Keratinocyte (primary cell): ENCODE data around the gene UXS1. TPM values are rescaled to one million over a fixed set of nuclear protein-coding genes. Genes with fewer than 3 reads are reported as not detected.

Experiments
- DNase-seq: peaks from one replicate; pipeline ENCODE4 v3.0.0-alpha.2; 2011; ENCODE audit warnings: low read depth, missing footprints, low spot score
- FAIRE-seq: peaks from 2 replicates; lab custom pipeline; 2011; peaks lifted over from hg19 to GRCh38; lab: Jason Lieb, UNC
- H2AFZ ChIP-seq: 2 replicates; pipeline ENCODE4 v1.6.0; 2012; ENCODE audit warnings: low read length, control low read depth, inconsistent platforms; ENCODE audit not compliant: control insufficient read depth
- H3K27ac ChIP-seq: 2 replicates; pipeline ENCODE4 v1.5.1; 2011; ENCODE audit warnings: low read length; ENCODE audit not compliant: control insufficient read depth, insufficient read depth
- H3K27me3 ChIP-seq: 3 replicates; pipeline ENCODE4 v1.6.0; 2011; ENCODE audit warnings: low read length; ENCODE audit not compliant: control insufficient read depth, insufficient read depth; ENCODE audit errors: extremely low read depth
- H3K36me3 ChIP-seq, 2 experiments: 2 replicates in 1 of 2; 3 replicates in 1 of 2; pipeline ENCODE4 v1.5.1; 2011; ENCODE audit warnings: low read length in 2 of 2, mild to moderate bottlenecking in 1 of 2; ENCODE audit not compliant: control insufficient read depth in 2 of 2, insufficient read depth in 2 of 2; ENCODE audit errors: extremely low read depth in 1 of 2
- H3K4me1 ChIP-seq: 3 replicates; pipeline ENCODE4 v1.5.1; 2011; ENCODE audit warnings: low read length; ENCODE audit not compliant: control insufficient read depth, insufficient read depth; ENCODE audit errors: extremely low read depth
- H3K4me2 ChIP-seq: 3 replicates; pipeline ENCODE4 v1.6.0; 2011; ENCODE audit warnings: low read depth, low read length; ENCODE audit not compliant: control insufficient read depth, insufficient read depth; ENCODE audit errors: extremely low read depth
- H3K4me3 ChIP-seq, 3 experiments: fragments of 200-600 bp in 1 of 3; sonication (generic) in 1 of 3; 2 replicates in 2 of 3; 3 replicates in 1 of 3; pipeline ENCODE4 v1.5.1; 2011 to 2016; ENCODE audit warnings: low read length in 3 of 3, mild to moderate bottlenecking in 3 of 3, control low read depth in 2 of 3, inconsistent platforms in 1 of 3, low read depth in 1 of 3, mixed read lengths in 1 of 3, mixed run types in 1 of 3, moderate library complexity in 1 of 3; ENCODE audit not compliant: control insufficient read depth in 2 of 3, insufficient read depth in 2 of 3; ENCODE audit errors: extremely low read depth in 1 of 3
- H3K79me2 ChIP-seq: 2 replicates; pipeline ENCODE4 v1.6.0; 2012; ENCODE audit warnings: low read length; ENCODE audit not compliant: control insufficient read depth, insufficient read depth
- H3K9ac ChIP-seq: 3 replicates; pipeline ENCODE4 v1.6.0; 2011; ENCODE audit warnings: low read length; ENCODE audit not compliant: control insufficient read depth, insufficient read depth; ENCODE audit errors: extremely low read depth
- H3K9me1 ChIP-seq: 3 replicates; pipeline ENCODE4 v1.6.0; 2011; ENCODE audit warnings: low read length; ENCODE audit not compliant: control insufficient read depth, insufficient read depth; ENCODE audit errors: extremely low read depth
- H3K9me3 ChIP-seq: 2 replicates; pipeline ENCODE4 v1.5.1; 2012; ENCODE audit warnings: low read depth, low read length; ENCODE audit not compliant: control insufficient read depth
- H4K20me1 ChIP-seq: 3 replicates; pipeline ENCODE4 v1.6.0; 2011; ENCODE audit warnings: low read length; ENCODE audit not compliant: control insufficient read depth, insufficient read depth; ENCODE audit errors: extremely low read depth
- EZH2 ChIP-seq: IDR thresholded peaks from one replicate; pipeline ENCODE4 v1.6.1; 2012; ENCODE audit warnings: inconsistent platforms, mild to moderate bottlenecking, low read length, moderate library complexity
- dilution Hi-C: fragments of 300-500 bp; cut with MboI; formaldehyde crosslinking; loops from one replicate; pipeline ENCODE4 v1.7.0; 2020; ENCODE audit warnings: low sequenced_read_pairs; ENCODE audit not compliant: extremely low pct_ligation_motif_present
- polyA plus RNA-seq, 5 experiments: library from polyadenylated mRNA; depleted of rRNA in 3 of 5; stranded (reverse) in 3 of 5; stranded (forward) in 1 of 5; unstranded in 1 of 5; fragments of >200 nt; gene quantifications; 1 replicate in 1 of 5; 2 replicates in 3 of 5; 3 replicates in 1 of 5; pipeline versions ENCODE4 v1.2.1 to v1.2.3, GENCODE V29; 2011 to 2012; ENCODE audit warnings: missing spikeins in 2 of 5, low read depth in 1 of 5, low replicate concordance in 1 of 5
- TF ChIP-seq, protein P1 (sequence below), 3 experiments: IDR thresholded peaks in 1 of 3; conservative IDR thresholded peaks in 1 of 3; optimal IDR thresholded peaks in 1 of 3; 2 replicates in 2 of 3; 3 replicates in 1 of 3; pipeline versions ENCODE3 to v1.5.1; 2011; ENCODE audit warnings: low read length in 3 of 3, mild to moderate bottlenecking in 3 of 3, moderate library complexity in 2 of 3, control low read depth in 1 of 3, inconsistent platforms in 1 of 3; ENCODE audit not compliant: insufficient read depth in 2 of 3; ENCODE audit errors: extremely low read depth in 1 of 3

The UXS1 gene
- polyA plus RNA-seq, 1 donor (not counting 4 experiments of a cell fraction or from before 2014, with no cell fraction given), result 43.5 TPM

DNA sequence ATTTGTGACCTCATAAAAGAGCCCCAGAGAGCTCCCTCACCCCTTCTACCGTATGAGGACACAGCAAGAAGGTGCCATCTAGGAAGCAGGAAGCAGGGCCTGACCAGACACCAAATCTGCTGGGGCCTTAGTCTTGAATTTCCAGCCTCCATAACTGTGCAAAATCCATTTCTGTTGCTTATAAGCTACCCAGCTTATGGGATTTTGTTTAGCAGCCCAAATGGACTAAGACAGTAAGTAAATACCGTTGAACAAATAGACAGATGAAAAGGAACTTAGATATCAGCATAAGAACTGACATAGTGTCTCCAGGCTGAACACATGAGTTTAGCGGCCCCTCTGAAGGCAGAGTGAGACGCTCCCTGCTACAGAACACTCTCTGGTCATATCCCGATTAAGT lies 130.9 kb downstream of the UXS1 start:
- no peaks in the 10 kb centered on the region for H3K4me1 ChIP-seq
- H3K9me3 ChIP-seq, result no peaks in the 10 kb centered on the region
- H4K20me1 ChIP-seq, result no peaks in the 10 kb centered on the region
- H3K36me3 ChIP-seq, result no peaks in the 10 kb centered on the region
- FAIRE-seq (no peak), DNase-seq (no peak)
- TF ChIP-seq, protein P1, sequence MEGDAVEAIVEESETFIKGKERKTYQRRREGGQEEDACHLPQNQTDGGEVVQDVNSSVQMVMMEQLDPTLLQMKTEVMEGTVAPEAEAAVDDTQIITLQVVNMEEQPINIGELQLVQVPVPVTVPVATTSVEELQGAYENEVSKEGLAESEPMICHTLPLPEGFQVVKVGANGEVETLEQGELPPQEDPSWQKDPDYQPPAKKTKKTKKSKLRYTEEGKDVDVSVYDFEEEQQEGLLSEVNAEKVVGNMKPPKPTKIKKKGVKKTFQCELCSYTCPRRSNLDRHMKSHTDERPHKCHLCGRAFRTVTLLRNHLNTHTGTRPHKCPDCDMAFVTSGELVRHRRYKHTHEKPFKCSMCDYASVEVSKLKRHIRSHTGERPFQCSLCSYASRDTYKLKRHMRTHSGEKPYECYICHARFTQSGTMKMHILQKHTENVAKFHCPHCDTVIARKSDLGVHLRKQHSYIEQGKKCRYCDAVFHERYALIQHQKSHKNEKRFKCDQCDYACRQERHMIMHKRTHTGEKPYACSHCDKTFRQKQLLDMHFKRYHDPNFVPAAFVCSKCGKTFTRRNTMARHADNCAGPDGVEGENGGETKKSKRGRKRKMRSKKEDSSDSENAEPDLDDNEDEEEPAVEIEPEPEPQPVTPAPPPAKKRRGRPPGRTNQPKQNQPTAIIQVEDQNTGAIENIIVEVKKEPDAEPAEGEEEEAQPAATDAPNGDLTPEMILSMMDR (optimal IDR thresholded peaks at IDR 0.05 in 1 of 3, IDR thresholded peaks at IDR 0.05 in 1 of 3, conservative IDR thresholded peaks at IDR 0.05 in 1 of 3; ENCODE audit: extremely low read depth in 1 of 3, insufficient read depth in 2 of 3, low read length in 3 of 3), result no peak
- TF ChIP-seq EZH2, result no peak
- no peak overlapping the region for H2AFZ ChIP-seq
- H3K79me2 ChIP-seq, result no peaks in the 10 kb centered on the region
- H3K9ac ChIP-seq, result no peak overlapping the region
- H3K27ac ChIP-seq, result no peak overlapping the region
- dilution Hi-C loops, result no loop called here
- H3K4me3 ChIP-seq, result no peak overlapping the region
- no peaks in the 10 kb centered on the region for H3K9me1 ChIP-seq
- peaks cover 26% of the 10 kb centered on the region for H3K27me3 ChIP-seq
- no peak overlapping the region for H3K4me2 ChIP-seq

DNA sequence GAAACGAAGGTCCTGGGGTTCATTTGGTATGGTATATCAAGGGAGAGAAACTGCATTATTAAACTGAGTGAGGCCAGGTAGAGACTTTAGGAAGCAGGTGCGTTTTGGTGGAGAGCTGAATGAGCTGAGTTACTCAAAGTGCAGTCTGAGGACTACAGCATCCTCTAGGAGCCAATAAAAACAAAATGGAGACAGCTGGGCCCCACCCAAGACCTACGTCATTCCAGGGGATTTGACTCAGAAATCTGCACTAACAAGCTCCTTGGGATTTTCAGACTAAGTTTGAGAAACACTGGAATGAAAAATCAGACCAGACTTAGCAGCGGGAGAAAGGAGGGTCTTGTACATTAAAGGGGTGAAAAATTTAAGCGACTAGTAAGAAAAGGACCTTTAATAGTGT lies 131.5 kb downstream of the UXS1 start:
- H3K9ac ChIP-seq, result no peak overlapping the region
- DNase-seq, result no peak
- H3K4me1 ChIP-seq, result no peaks in the 10 kb centered on the region
- peaks cover 26% of the 10 kb centered on the region for H3K27me3 ChIP-seq
- dilution Hi-C loops, result no loop called here
- no peaks in the 10 kb centered on the region for H4K20me1 ChIP-seq
- no peaks in the 10 kb centered on the region for H3K79me2 ChIP-seq
- no peaks in the 10 kb centered on the region for H3K36me3 ChIP-seq
- H3K27ac ChIP-seq, result no peak overlapping the region
- no peaks in the 10 kb centered on the region for H3K9me1 ChIP-seq
- H2AFZ ChIP-seq, result no peak overlapping the region
- H3K4me2 ChIP-seq, result no peak overlapping the region
- no peak for FAIRE-seq
- no peaks in the 10 kb centered on the region for H3K9me3 ChIP-seq
- H3K4me3 ChIP-seq, result no peak overlapping the region
- TF ChIP-seq, protein P1 (optimal IDR thresholded peaks at IDR 0.05 in 1 of 3, IDR thresholded peaks at IDR 0.05 in 1 of 3, conservative IDR thresholded peaks at IDR 0.05 in 1 of 3; ENCODE audit: extremely low read depth in 1 of 3, insufficient read depth in 2 of 3, low read length in 3 of 3), result no peak
- no peak for TF ChIP-seq EZH2
